GM19240 (cell line): ENCODE data around the gene CDK14.

Experiments
- DNase-seq: peaks from one replicate; pipeline ENCODE4 v3.0.0; 2011; ENCODE audit warnings: low spot score; ENCODE audit not compliant: insufficient read length

Gene CDK14

GRCh38 chr7:91247500-91247899 is 651.4 kb downstream of the CDK14 start:
- no peak for DNase-seq

GRCh38 chr7:91248996-91249395 is 652.9 kb downstream of the CDK14 start:
- DNase-seq, result no peak

- DNase-seq, result no peak
Observed at GRCh38 chr7:91249506-91250233, 653.5 kb downstream of the CDK14 start.

- DNase-seq, result no peak
Observed at GRCh38 chr7:91250706-91251105, 654.6 kb downstream of the CDK14 start.

- no peak for DNase-seq
Observed at GRCh38 chr7:91251877-91252276, 655.8 kb downstream of the CDK14 start.
